Stimulated activated CD4-positive, alpha-beta T cell treated with anti-CD3 and anti-CD28 coated beads, Interleukin-15, amount 100 ng/mL, for 24 hours (primary cell): Measurements from ENCODE around the gene TASP1.
"Not testable (repeated sequence)": the region's sequence is repeated elsewhere in the genome, so short reads cannot be mapped to it uniquely, and the experiment has no call there.

Experiments
- DNase-seq: peaks from one replicate; pipeline ENCODE4 v3.0.0-alpha.2; 2020

TASP1 gene, protein sequence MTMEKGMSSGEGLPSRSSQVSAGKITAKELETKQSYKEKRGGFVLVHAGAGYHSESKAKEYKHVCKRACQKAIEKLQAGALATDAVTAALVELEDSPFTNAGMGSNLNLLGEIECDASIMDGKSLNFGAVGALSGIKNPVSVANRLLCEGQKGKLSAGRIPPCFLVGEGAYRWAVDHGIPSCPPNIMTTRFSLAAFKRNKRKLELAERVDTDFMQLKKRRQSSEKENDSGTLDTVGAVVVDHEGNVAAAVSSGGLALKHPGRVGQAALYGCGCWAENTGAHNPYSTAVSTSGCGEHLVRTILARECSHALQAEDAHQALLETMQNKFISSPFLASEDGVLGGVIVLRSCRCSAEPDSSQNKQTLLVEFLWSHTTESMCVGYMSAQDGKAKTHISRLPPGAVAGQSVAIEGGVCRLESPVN

DNA sequence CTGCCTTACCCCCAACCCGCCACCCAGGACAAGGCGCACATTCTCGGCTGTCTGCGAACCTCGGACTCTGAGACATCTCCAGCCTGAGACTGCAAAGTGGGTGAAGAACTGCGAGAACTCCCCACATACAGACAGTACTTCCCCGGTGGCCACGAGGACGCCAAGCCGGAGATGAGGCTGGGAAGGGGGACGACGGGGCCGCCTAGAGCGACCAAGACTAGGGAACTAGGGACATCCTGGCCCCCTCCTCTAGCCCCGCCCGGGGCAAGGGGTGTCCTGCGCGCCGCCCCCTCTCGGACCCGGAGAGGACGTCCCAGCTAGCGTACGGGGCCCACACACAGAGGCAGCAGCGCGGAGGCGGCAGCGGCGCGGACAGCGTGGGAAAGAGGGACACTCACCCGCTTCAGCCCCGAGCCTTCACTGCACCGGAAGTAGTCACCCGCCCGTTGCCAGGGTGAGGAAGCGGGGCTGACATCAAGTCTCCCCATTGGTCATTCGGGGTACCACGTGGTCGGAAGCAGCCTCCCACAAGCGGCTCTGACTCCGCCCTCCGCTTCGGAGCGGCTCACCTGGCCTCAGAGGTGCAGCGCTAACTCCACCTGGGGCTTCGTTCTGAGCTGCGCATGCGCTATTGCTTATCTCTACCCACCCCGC lies at the start of gene TASP1:
TSS of gene TASP1 (minus strand) at position 437 of the 654 bp plus-strand sequence. CDS start 8,854 bp downstream, outside the sequence.
- peak; percentile 97 for DNase-seq

DNA sequence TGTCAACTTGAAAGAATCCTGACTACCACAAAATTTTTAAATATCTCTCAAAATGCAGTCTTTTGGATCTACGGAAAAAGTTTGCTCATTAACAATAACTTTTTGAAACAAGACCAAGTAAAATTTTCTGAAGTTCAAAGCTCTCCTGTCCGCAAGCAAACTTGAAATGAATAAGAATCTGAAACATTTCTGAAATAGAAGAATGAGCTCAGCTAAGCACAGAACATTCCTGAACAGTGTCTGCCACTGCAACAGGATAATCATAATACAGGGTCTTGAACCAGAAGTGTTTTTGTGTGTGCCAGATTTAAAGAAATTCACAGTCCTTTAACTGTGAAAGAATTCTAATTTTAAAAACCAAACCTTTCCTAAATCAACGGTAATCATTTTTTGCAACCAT lies 49.1 kb upstream of the TASP1 start:
- no peak for DNase-seq

DNA sequence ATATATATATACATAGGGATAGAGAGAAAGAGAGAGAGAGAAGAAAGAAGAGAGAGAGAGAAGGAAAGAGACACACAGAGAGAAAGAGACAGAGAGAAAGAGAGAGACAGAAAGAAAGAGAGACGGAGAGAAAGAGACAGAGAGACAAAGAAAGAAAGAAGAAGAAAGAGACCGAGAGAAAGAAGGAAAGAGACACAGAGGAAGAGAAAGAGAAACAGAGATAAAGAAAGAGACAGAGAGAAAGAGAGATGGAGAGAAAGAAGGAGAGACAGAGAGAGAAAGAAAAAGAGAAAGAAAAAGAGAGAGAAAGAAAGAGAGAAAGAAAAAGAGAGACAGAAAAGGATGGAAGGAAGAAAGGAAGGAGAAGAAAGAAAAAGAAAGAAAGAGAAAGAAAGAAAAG lies 46.9 kb upstream of the TASP1 start:
- no peak for DNase-seq

DNA sequence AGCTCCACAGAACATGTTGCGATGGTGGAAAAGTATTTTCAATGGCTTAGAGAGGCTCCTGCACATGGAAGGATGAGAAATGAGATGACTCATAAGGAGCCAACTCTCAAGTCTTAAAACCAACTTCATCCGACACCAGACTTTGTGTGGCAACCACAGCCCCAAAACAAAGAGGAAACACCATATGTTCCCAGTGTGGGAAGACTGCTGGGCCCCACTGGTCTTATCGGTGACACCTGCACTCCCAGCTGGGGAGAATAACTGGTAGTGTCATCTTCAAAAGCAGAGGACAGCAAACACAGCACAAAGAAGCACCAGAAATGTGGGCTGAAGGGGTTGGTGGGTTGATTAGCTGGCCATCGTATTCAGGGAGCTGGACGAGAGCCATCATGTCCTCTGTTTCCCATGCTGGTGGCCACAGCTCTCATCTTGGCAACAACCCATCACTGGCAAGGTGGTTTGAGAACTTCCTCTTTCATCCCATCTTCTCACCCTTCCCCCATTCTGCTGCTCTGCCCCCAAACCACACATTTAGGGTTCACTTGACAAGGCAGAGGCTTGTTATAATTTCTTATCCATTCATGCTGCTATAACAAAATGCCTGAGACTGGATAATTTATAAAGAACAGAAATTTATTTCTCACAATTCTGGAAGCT lies 46.0 kb upstream of the TASP1 start:
- no peak for DNase-seq

DNA sequence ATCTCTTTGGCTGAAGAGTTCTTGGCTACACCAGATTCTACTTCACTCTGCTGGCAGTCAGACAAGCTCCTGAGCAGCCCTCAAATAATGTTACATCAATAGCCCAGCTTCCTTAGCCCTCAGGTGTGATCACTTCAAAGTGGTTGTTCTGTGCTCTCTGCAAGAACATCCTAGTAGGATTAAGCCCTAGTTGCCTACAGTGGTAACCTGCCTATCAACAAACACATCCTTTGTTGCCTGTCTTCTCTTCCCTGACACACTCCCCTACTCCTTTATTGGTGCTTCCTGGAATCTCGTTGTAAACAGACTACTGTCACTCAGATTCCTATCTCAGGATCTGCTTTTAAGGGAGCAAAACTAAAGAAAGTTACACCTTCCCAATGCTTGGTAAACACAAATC lies 45.1 kb upstream of the TASP1 start:
- DNase-seq: no peak

GRCh38 chr20:13681248-13682125 lies 42.8 kb upstream of the TASP1 start:
- DNase-seq: no peak

DNA sequence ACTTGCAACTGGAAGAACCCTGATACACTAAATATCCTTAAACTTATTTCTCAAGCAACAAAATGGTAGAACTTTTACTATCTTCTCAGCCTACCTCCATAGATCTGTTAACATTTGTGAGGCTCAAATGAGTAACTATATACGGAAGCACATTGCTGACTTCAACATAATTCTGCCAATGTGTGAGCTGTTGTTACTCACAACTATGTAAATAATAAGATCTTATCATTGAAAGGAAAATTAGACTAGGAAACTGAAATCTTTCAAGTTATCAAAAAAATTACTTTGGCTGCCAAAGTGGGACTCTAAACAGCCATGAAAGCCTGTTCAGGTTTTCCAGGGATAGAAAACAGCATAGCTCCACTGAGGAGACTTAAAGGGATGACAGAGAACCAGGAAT lies 40.2 kb upstream of the TASP1 start:
- DNase-seq: no peak

DNA sequence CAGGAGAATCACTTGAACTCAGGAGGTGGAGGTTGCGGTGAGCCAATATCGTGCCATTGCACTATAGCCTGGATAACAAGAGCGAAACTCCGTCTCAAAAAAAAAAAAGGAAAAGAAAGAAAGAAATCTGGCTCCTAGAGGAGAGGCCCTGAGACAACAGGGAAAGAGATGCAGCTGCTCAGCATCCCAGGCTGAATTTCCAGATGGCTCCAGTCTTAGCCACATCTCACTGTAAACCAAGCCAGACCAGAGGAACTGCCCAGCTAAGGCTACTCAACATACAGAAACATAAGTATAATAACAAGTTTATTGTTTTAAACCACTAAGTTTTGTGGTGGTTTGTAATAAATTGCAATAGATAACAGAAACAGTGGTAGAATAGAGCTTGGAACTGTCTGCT lies 38.5 kb upstream of the TASP1 start:
- no peak for DNase-seq

DNA sequence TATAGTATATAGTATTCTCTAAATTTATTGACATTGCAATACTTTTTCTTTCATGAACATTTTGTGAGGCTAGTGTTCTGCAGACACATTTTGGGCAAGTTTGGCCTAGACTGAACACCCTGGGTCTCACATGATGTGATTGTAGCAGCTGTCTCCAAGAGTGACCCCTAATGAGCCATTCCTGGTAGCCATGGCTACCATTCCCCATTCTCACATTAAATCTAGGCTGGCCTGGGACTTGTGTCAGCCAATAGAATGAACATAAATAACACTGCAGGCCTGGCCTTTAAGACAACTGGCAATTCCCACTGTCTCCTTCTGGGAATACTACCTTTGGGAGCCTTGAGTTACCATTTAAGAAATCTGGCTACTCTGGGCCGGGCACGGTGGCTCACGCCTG lies 38.0 kb upstream of the TASP1 start:
- DNase-seq: no peak

DNA sequence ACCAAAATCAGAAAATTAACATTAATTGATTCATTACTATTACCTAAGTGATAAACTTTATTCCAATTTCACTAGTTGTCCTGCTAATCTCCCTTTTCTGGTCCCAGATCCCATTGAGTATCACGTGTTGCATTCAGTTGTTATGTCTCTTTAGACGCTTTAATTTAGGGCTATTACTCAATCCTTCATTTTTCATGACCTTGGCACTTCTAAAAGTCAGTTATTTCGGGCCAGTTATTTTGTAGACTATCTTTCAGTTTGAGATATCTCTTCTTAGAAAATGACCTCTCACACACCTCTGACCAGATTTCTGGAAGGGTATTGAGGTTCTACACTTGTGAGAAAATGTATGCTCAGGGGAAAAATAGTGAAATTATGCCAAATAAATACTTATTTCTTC lies 34.0 kb upstream of the TASP1 start:
- no peak for DNase-seq

GRCh38 chr20:13671916-13672378 lies 33.2 kb upstream of the TASP1 start:
- no peak for DNase-seq

DNA sequence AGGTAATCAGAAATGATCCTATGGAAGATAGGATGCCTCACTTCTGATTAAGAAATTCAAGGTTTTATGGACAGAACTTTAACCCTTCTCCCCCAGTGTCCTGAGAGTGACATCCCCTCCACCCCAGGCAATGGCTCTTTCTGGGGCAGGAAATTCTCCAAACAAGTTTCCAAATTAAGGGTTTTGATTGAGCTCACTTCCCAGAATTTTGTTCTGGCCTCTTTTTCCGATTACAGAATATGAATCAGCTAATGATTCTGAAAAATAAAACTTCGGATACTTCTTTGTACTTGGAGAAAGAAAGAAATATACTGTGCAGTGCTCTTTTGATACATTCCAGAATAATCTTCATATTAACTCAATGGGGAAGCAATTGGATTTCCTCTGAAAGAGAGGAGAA lies 32.8 kb upstream of the TASP1 start:
- DNase-seq: no peak

DNA sequence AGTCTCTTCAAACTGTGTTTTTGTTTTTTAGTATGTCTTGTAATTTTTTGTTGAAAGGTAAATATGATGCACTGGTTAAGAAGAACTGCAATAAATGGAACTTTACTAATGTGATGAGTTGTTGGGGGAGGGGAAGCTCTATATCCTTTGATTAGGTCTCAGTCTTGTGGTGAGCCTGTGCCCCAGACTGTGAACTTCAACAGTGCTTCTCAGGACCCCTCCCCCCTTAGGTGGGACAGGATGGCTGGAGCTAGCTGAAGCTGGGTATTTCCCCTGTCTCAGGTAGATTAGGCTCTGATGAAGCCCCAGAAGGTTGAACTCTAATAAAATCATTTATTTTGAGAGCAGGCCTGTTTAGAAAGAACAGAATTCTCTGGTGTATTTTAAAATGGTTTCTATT lies 31.4 kb upstream of the TASP1 start:
- no peak for DNase-seq

DNA sequence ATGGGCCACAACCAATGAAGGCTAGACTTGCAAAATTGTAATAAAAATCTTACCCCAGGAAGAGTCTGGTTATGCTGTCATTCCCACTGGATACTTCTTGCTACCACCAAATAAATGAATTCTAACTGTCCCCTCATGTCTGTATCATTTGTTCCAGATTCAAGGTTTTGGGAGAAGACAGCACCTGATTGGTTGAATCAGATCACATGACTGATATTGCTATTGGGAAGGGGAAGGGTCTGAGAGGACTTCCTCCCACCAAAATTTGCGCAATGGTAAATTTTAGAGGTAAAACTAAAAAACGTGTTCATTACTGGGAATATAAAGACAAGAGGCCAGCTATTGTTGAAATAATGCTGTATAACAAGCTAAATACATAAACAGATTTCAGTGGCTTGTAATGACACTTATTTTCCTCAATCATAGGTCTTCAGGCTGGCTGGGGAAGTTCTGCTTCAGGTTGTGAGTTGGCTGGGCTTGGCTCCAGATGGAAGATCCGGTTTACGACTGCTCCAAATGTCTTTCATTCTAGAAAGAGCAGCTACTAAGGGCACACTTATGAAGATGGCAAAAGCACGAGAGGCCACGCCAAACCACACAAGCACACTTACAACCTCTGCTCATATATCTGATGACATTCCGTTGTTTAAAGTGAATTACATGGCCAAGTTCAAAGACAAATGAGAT lies 27.1 kb upstream of the TASP1 start:
- no peak for DNase-seq

GRCh38 chr20:13661070-13661685 lies 22.4 kb upstream of the TASP1 start:
- DNase-seq: no peak

GRCh38 chr20:13659288-13659687 lies 20.6 kb upstream of the TASP1 start:
- no peak for DNase-seq

DNA sequence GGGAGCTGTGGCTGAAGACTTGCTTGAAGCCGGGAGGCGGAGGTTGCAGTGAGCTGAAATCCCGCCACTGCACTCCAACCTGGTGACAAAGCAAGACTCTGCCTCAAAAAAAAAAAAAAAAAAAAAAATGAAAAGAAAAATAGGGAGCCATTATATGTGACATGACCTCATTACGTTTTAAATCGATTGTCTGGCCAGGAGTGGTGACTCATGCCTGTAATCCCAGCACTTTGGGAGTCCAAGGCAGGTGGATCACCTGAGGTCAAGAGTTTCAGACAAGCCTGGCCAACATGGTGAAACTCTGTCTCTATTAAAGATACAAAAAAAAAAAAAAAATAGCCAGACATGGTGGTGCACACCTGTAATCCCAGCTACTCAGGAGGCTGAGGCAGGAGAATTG lies 19.3 kb upstream of the TASP1 start:
- not testable (repeated sequence) for DNase-seq

- DNase-seq: no peak
Measured at GRCh38 chr20:13656721-13657368, 18.1 kb upstream of the TASP1 start.

GRCh38 chr20:13654463-13655023 lies 15.8 kb upstream of the TASP1 start:
- no peak for DNase-seq

- no peak for DNase-seq
Measured at GRCh38 chr20:13650474-13650873, 11.7 kb upstream of the TASP1 start.
